GM19043 (cell line): Measurements from ENCODE around the gene ZNF579.
A peak's percentile ranks its signal among the peaks of the same experiment; 100 is the strongest.
"Not testable (repeated sequence)": the region's sequence is repeated elsewhere in the genome, so short reads cannot be mapped to it uniquely, and the experiment has no call there.

Experiments
- ATAC-seq: cut with Tn5 transposase; IDR thresholded peaks from one replicate; pipeline ENCODE4 v1.9.1; 2021; ENCODE audit warnings: low read depth; ENCODE audit not compliant: unreplicated experiment

ZNF579 gene

GRCh38 chr19:55596304-55596703 is 15.7 kb upstream of the ZNF579 start:
- ATAC-seq: no peak

- no peak for ATAC-seq
These were observed 14.4 kb upstream of the ZNF579 start for GRCh38 chr19:55594996-55595545.

GRCh38 chr19:55593096-55593772 is 12.6 kb upstream of the ZNF579 start:
- no peak for ATAC-seq

- ATAC-seq: no peak
These were observed 11.9 kb upstream of the ZNF579 start for GRCh38 chr19:55592391-55593090.

GRCh38 chr19:55591555-55591954 is 10.9 kb upstream of the ZNF579 start:
- no peak for ATAC-seq

GRCh38 chr19:55590617-55591016 is 10.0 kb upstream of the ZNF579 start:
- no peak for ATAC-seq

- no peak for ATAC-seq
These were observed 9.5 kb upstream of the ZNF579 start for GRCh38 chr19:55590109-55590508.

GRCh38 chr19:55588738-55589137 is 8.1 kb upstream of the ZNF579 start:
- no peak for ATAC-seq

GRCh38 chr19:55586976-55587668 is 6.5 kb upstream of the ZNF579 start:
- peak; percentile 89 for ATAC-seq

GRCh38 chr19:55585658-55586339 is 5.2 kb upstream of the ZNF579 start:
- no peak for ATAC-seq

- no peak for ATAC-seq
These were observed 4.2 kb upstream of the ZNF579 start for GRCh38 chr19:55584871-55585270.

GRCh38 chr19:55583897-55584296 is 3.2 kb upstream of the ZNF579 start:
- ATAC-seq: not testable (repeated sequence)

GRCh38 chr19:55582284-55582683 is 1.6 kb upstream of the ZNF579 start:
- not testable (repeated sequence) for ATAC-seq

GRCh38 chr19:55581823-55582223 is 1.2 kb upstream of the ZNF579 start:
- no peak for ATAC-seq

GRCh38 chr19:55581145-55581822 is 636 bp upstream of the ZNF579 start:
- ATAC-seq: no peak

GRCh38 chr19:55579766-55580621 is 654 bp downstream of the ZNF579 start:
- ATAC-seq: no peak

- no peak for ATAC-seq
These were observed 1.6 kb downstream of the ZNF579 start for GRCh38 chr19:55578761-55579747.
